ENCODE data around the gene NMNAT3.

The NMNAT3 gene

DNA sequence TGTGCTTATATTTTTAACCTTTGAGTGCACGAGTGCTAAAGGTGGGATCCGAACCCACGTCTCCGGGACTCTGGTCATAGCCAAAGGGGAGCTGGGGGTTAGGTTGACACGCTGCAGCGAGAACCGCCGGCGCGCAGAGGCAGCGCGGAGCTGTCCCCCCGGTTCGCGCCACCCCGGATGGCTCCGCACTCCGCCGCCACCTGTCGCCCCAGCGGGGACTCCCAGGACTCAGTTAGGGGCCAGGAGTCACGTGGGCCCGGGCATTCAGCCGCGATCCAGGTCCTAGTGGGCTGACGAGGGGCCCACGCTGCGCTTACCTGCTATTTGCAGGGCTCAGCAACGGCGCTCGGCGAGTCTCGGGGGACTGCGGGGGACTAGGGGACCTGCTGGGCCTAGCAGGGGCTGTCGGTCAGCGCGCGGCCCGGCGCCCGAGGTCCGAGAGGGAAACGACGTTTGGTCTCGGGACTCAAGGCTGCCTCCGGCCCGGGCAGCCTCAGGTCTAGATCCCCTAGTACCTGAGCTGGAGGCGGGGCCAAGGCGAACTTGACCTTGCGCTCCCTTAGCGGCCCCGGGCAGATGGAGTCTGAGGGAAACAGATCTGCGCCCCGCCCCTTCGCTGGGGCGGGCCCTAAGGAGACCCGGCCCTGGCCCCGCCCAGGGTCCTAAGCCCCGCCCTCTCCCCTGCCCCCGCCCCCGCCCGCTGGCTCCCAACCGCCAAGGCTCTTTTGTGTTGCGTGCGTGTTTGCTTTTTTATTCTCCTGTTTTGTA, at the start of gene NMNAT3:
Gene NMNAT3 (minus strand): TSS at position 585 of the 768 bp plus-strand sequence. CDS start 50,248 bp downstream, outside the sequence.
- H3K4me3 ChIP-seq (ENCODE audit: low read length): peak within 1 kb of the TSS; percentile 62
- peak; percentile 81 for DNase-seq (ENCODE audit: low read depth)
- TF ChIP-seq, protein P1, sequence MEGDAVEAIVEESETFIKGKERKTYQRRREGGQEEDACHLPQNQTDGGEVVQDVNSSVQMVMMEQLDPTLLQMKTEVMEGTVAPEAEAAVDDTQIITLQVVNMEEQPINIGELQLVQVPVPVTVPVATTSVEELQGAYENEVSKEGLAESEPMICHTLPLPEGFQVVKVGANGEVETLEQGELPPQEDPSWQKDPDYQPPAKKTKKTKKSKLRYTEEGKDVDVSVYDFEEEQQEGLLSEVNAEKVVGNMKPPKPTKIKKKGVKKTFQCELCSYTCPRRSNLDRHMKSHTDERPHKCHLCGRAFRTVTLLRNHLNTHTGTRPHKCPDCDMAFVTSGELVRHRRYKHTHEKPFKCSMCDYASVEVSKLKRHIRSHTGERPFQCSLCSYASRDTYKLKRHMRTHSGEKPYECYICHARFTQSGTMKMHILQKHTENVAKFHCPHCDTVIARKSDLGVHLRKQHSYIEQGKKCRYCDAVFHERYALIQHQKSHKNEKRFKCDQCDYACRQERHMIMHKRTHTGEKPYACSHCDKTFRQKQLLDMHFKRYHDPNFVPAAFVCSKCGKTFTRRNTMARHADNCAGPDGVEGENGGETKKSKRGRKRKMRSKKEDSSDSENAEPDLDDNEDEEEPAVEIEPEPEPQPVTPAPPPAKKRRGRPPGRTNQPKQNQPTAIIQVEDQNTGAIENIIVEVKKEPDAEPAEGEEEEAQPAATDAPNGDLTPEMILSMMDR (IDR thresholded peaks at IDR 0.05; ENCODE audit: insufficient read depth, low read depth, low read length, missing control alignments): no peak

GRCh38 chr3:139721370-139721769, 43.6 kb upstream of the NMNAT3 start:
- TF ChIP-seq, protein P1 (IDR thresholded peaks at IDR 0.05; ENCODE audit: insufficient read depth, low read depth, low read length, missing control alignments): no peak
- no peak for DNase-seq (ENCODE audit: low read depth)
- no peak overlapping the region for H3K4me3 ChIP-seq (ENCODE audit: low read length)

- H3K4me3 ChIP-seq (ENCODE audit: low read length): no peak overlapping the region
- TF ChIP-seq, protein P1 (IDR thresholded peaks at IDR 0.05; ENCODE audit: insufficient read depth, low read depth, low read length, missing control alignments): peak; percentile 48
- DNase-seq (ENCODE audit: low read depth): peak; percentile 32
These were observed 40.6 kb upstream of the NMNAT3 start for GRCh38 chr3:139718415-139718814.

DNA sequence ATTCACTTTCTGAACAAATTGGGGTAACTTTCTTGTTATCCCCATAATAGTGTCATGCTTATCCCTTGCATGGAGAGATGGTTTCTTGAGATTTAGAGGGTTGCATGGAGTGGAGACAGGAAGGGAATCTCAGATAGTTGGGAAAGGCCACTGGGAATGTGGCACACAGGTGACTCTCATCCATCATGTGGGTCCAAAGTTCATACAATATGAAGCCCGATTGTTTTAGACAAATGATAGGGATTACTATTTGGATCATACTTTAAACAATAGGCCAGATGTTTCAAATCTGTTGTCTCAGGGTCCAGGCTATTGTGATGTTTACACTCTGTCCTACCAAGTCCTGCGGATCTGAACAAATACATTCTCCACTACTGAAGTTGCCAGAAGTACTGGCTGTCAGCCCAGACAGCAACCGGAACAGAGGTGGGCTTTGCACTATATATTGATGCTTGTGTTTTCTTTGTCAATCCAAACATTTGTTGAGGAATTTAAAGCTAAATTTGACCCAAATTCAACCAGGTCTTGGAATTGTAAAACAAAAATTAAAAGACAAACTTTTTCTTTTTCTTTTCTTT, 39.2 kb upstream of the NMNAT3 start:
- DNase-seq (ENCODE audit: low read depth): no peak
- H3K4me3 ChIP-seq (ENCODE audit: low read length): no peak overlapping the region
- TF ChIP-seq, protein P1 (IDR thresholded peaks at IDR 0.05; ENCODE audit: insufficient read depth, low read depth, low read length, missing control alignments): no peak

- peak; percentile 91 for DNase-seq (ENCODE audit: low read depth)
- H3K4me3 ChIP-seq (ENCODE audit: low read length): no peak overlapping the region
- TF ChIP-seq, protein P1 (IDR thresholded peaks at IDR 0.05; ENCODE audit: insufficient read depth, low read depth, low read length, missing control alignments): no peak
These were observed 38.1 kb upstream of the NMNAT3 start for GRCh38 chr3:139715743-139716360.

DNA sequence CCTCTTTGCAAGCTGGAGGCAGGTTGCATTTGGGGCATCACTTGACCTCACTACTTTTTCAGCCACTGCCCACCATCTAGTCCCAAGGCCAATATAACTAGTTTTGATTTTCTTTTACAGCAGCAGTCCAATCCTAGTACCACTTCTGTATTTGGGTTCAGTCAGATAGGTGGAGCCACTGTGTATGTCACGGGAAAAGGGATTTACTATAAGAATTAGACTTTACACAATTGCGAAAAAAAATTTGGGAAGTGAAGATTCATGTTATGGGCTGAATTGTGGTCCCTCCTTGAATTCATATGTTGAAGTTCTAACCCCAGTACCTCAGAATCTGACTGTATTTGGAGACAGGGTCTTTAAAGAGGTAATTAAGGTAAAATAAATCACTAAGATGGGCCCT, 37.4 kb upstream of the NMNAT3 start:
- DNase-seq (ENCODE audit: low read depth): no peak
- TF ChIP-seq, protein P1 (IDR thresholded peaks at IDR 0.05; ENCODE audit: insufficient read depth, low read depth, low read length, missing control alignments): no peak
- no peak overlapping the region for H3K4me3 ChIP-seq (ENCODE audit: low read length)
